OCI-LY7 (cell line): Measurements from ENCODE around the gene SNRPD2. TPM values are rescaled to one million over a fixed set of nuclear protein-coding genes. Genes with fewer than 3 reads are reported as not detected.

ENCODE experiments used
- BruUV-seq: library from RNA; stranded (reverse); fragments of 400-500 nt; replicated peaks from 2 replicates; lab custom pipeline; 2021; lab: Mats Ljungman, UMichigan
- CTCF ChIA-PET: fragments of 300-600 bp; sonication (Branson Sonifier 250); formaldehyde crosslinking; loops from one replicate; lab custom pipeline; 2022; ENCODE audit warnings: antibody characterized with exemption; ENCODE audit not compliant: unreplicated experiment; lab: Charles Lee
- POLR2A ChIA-PET: fragments of 300-600 bp; sonication (Branson Sonifier 250); formaldehyde crosslinking; loops from one replicate; lab custom pipeline; 2022; ENCODE audit warnings: antibody characterized with exemption; lab: Charles Lee
- DNase-seq: peaks from one replicate; pipeline ENCODE4 v3.0.0-alpha.2; 2015; ENCODE audit warnings: low spot score
- H2AFZ ChIP-seq: fragments of 200-600 bp; sonication (generic), shearing (Covaris generic); 2 replicates; pipeline ENCODE4 v1.6.1; 2014; ENCODE audit warnings: mild to moderate bottlenecking, antibody characterized with exemption, low read length, moderate library complexity
- H3K27ac ChIP-seq: fragments of 200-600 bp; sonication (generic); 2 replicates; pipeline ENCODE4 v1.5.1; 2014; ENCODE audit warnings: mixed run types, low read depth, mild to moderate bottlenecking, moderate library complexity, low read length, inconsistent platforms; ENCODE audit not compliant: poor library complexity, severe bottlenecking
- H3K36me3 ChIP-seq: fragments of 200-600 bp; sonication (generic); 2 replicates; pipeline ENCODE4 v1.6.1; 2014; ENCODE audit warnings: mild to moderate bottlenecking, antibody characterized with exemption, low read length, moderate library complexity, mixed read lengths; ENCODE audit not compliant: insufficient read depth
- H3K4me1 ChIP-seq: fragments of 200-600 bp; sonication (generic); 2 replicates; pipeline ENCODE4 v1.5.1; 2014; ENCODE audit warnings: mild to moderate bottlenecking, low read length; ENCODE audit not compliant: insufficient read depth, poor library complexity, severe bottlenecking
- H3K4me2 ChIP-seq: fragments of 200-600 bp; sonication (generic); 2 replicates; pipeline ENCODE4 v1.6.1; 2014; ENCODE audit warnings: mild to moderate bottlenecking, low read length
- H3K4me3 ChIP-seq: fragments of 200-600 bp; sonication (generic); 2 replicates; pipeline ENCODE4 v1.5.1; 2014; ENCODE audit warnings: mild to moderate bottlenecking, low read depth, low read length; ENCODE audit not compliant: poor library complexity, severe bottlenecking
- H3K79me2 ChIP-seq: fragments of 200-600 bp; sonication (generic); 2 replicates; pipeline ENCODE4 v1.6.1; 2016; ENCODE audit warnings: low read depth, mild to moderate bottlenecking, low read length, moderate library complexity, mixed read lengths; ENCODE audit not compliant: insufficient read depth
- H3K9me2 ChIP-seq: fragments of 200-600 bp; sonication (generic); 2 replicates; pipeline ENCODE4 v1.6.1; 2016; ENCODE audit warnings: mild to moderate bottlenecking, low read length, mixed read lengths; ENCODE audit not compliant: insufficient read depth
- H3K9me3 ChIP-seq: fragments of 200-600 bp; sonication (generic); 2 replicates; pipeline ENCODE4 v1.6.1; 2014; ENCODE audit warnings: mild to moderate bottlenecking, mixed run types, low read length, mixed read lengths
- H4K20me1 ChIP-seq: fragments of 200-600 bp; sonication (generic); 2 replicates; pipeline ENCODE4 v1.6.1; 2014; ENCODE audit warnings: mild to moderate bottlenecking, antibody characterized with exemption, low read length, moderate library complexity, mixed read lengths; ENCODE audit not compliant: insufficient read depth
- CTCF ChIP-seq: fragments of 200-600 bp; sonication (generic); conservative IDR thresholded peaks from 2 replicates; pipeline ENCODE4 v1.5.1; 2014; ENCODE audit warnings: mild to moderate bottlenecking, antibody characterized with exemption, low read length, moderate library complexity, mixed read lengths
- EZH2phosphoT487 ChIP-seq: fragments of 200-600 bp; sonication (generic); IDR thresholded peaks from 2 replicates; pipeline ENCODE4 v1.6.1; 2018; ENCODE audit warnings: low read depth, borderline replicate concordance, mild to moderate bottlenecking, mixed run types, antibody characterized with exemption, low read length, moderate library complexity, mixed read lengths
- intact Hi-C: fragments of 100-400 bp; cut with micrococcal nuclease; formaldehyde crosslinking; loops from one replicate; pipeline ENCODE4 v1.10.0; 2022; ENCODE audit not compliant: unreplicated experiment
- total RNA-seq, 2 experiments: library from RNA; depleted of rRNA in 1 of 2; stranded (reverse); fragments of >200 nt in 1 of 2; shearing (Covaris generic) in 1 of 2; gene quantifications; 2 replicates each; pipeline ENCODE4 v1.2.3, GENCODE V29; 2014 to 2022

The SNRPD2 gene
- total RNA-seq, 2 experiments from 2014 or later = 523 to 774 TPM

GRCh38 chr19:45667620-45668341, 24.0 kb downstream of the SNRPD2 start, which contains the start of gene GIPR:
GIPR (plus strand) TSS chr19:45668221; CDS start chr19:45669521, 1,300 bp downstream.
- Histone ChIP-seq H4K20me1 (no peaks in the 10 kb centered on the region), H3K4me2 (peak within 1 kb of the TSS; percentile 73), H3K79me2 (no peaks in the 10 kb centered on the region), H3K9me3 (no peaks in the 10 kb centered on the region), H3K27ac (peak within 1 kb of the TSS; percentile 46), H3K4me3 (peak within 1 kb of the TSS; percentile 70), H3K36me3 (no peaks in the 10 kb centered on the region), H3K4me1 (peaks cover 54% of the 10 kb centered on the region), H3K9me2 (no peaks in the 10 kb centered on the region), H2AFZ (peak within 1 kb of the TSS; percentile 77)
- no TSS peak for BruUV-seq
- POLR2A ChIA-PET = interaction anchor here (0.6 to 2.5 kb wide), 3 partner anchors 13 to 69 kb away, joined by 3 to 8 read pairs (median 4); no protein-coding TSS in a partner anchor
- CTCF ChIA-PET = interaction anchor here (0.6 to 1.6 kb wide), 3 partner anchors 25 to 85 kb away, joined by 3 to 5 read pairs (median 4); partner anchors contain the start of gene QPCTL
- intact Hi-C loops = no loop called here
- TF ChIP-seq EZH2phosphoT487 (no peak), CTCF (no peak)
- peak; percentile 76 for DNase-seq

GRCh38 chr19:45664575-45664974, 27.2 kb downstream of the SNRPD2 start:
- no peak overlapping the region for H3K4me3 ChIP-seq
- H3K36me3 ChIP-seq = no peaks in the 10 kb centered on the region
- peaks cover 42% of the 10 kb centered on the region for H3K4me1 ChIP-seq
- H3K9me2 ChIP-seq = no peaks in the 10 kb centered on the region
- BruUV-seq = no TSS peak
- intact Hi-C loops = no loop called here
- ChIA-PET CTCF (interaction anchor here (0.6 kb wide), 1 partner anchor 19 kb away, joined by 4 read pairs; no protein-coding TSS in a partner anchor), POLR2A (interaction anchor here (0.7 kb wide), 1 partner anchor 114 kb away, joined by 6 read pairs; no protein-coding TSS in a partner anchor)
- H2AFZ ChIP-seq = no peak overlapping the region
- DNase-seq = no peak
- no peak for TF ChIP-seq EZH2phosphoT487
- no peak for TF ChIP-seq CTCF
- H4K20me1 ChIP-seq = no peaks in the 10 kb centered on the region
- H3K9me3 ChIP-seq = no peaks in the 10 kb centered on the region
- H3K4me2 ChIP-seq = no peak overlapping the region
- H3K79me2 ChIP-seq = no peaks in the 10 kb centered on the region
- H3K27ac ChIP-seq = no peak overlapping the region

GRCh38 chr19:45663800-45664199, 28.0 kb downstream of the SNRPD2 start:
- H3K4me3 ChIP-seq = no peak overlapping the region
- no peaks in the 10 kb centered on the region for H3K9me3 ChIP-seq
- ChIA-PET POLR2A (no interaction called here), CTCF (interaction anchor here (0.6 kb wide), 1 partner anchor 13 kb away, joined by 10 read pairs; no protein-coding TSS in a partner anchor)
- H3K79me2 ChIP-seq = no peaks in the 10 kb centered on the region
- H3K27ac ChIP-seq = no peak overlapping the region
- DNase-seq = no peak
- H3K4me2 ChIP-seq = no peak overlapping the region
- H3K9me2 ChIP-seq = no peaks in the 10 kb centered on the region
- no TSS peak for BruUV-seq
- peaks cover 35% of the 10 kb centered on the region for H3K4me1 ChIP-seq
- H3K36me3 ChIP-seq = no peaks in the 10 kb centered on the region
- H2AFZ ChIP-seq = no peak overlapping the region
- no peak for TF ChIP-seq CTCF
- no peak for TF ChIP-seq EZH2phosphoT487
- no peaks in the 10 kb centered on the region for H4K20me1 ChIP-seq
- intact Hi-C loops = no loop called here
